Activated CD4-positive, alpha-beta T cell treated with anti-CD3 and anti-CD28 coated beads, Interleukin-2, amount 50 U/mL, for 4 hours (primary cell): ENCODE results near the gene ARHGAP22.

Source experiments
- DNase-seq, 2 experiments: peaks; one replicate each; pipeline ENCODE4 v3.0.0-alpha.2; 2020

ARHGAP22 gene

DNA sequence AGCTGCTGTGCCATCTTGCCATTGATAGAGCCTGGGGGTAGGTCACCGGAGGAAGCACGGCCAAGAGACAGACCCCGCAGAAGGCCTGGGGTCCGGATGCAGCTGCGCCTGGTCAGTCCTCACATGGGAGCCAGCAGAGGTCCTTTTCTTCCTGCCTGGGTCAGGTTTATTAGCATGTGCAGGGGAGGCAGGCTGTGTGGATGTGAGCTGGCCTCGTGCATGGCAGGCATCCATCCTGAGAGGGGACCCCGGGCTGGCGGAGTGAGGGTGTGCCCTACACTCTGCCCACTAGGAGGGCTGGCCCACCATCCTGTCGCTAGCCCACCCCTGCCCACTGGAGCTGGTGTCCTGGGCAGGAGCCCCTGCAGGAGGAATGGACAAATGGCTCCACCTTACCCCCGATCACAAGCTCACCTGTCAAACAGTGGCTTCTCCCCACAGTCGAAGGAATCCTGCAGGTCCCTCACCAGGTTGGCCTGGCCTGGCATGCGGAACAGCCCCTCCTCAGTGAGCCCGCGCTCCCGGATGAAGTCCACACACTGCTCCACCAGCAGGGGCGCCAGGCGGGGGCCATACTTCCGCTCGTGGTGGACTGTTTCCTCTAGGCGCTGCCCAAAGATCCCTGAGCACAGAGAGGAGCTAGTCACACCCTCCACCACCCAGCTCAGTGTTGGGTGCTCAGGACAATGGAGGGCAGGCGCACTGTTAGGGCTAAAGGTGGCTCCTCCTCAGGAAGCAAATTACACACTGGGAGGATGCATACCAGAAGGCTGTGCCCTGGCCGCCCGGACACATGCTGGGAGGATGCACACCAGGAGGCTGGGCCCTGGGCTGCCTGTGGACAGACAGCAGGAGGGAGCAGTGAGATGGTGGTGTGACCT is 145.4 kb downstream of the ARHGAP22 start:
- DNase-seq = no peak

DNA sequence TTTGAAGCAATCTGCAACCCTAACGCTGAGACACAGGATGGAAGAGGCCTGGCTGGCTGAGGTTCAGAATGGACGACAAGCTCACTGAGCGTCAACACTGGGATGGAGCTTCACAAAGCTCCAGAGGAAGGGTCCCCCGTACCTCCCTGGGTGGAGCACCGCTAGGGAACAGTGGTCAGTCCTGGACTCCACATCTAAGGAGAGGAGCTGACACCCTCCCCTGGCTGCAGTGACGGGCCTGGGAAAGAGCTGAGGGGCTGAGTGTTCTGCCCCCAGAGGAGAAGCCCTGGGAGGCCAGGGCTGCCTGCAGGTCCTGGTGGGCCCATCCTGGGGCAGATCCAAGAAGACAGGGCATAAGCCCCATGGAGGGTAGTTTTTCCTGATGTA is 146.2 kb downstream of the ARHGAP22 start:
- no peak for DNase-seq

DNA sequence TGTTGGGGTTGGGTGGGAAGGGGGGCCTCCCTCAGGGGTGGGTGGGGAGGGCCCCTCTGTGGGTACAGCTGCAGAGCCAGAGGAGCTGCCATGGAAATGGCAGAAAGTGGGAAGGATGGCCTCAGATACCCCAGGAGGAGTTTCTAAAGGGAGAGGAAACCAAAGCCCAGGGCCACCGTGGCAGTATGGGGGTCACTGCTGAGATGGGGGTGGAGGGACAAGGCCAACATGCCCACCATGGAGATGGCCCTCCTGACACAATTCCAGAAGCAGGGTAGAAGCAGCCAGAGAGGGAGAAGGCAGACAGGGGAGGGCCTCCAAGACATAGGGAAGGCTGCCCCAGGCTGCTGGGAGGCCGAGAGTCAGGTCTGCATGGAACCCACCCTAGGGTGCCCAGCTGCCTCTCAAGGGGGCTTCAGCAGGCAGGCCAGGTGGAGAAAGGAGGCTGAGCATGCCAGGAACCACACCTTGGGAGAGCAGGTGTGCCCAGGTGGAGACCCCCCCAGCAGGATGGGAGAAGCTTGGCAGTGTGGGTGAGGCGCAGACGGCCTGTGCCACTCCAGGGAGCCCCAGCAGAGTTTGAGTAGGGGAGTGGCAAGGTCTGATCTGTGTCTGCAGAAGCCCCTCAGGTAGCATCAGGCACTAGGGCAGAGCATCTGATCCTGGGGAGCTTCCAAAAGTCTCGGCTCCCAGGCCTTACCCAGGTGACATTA is 146.8 kb downstream of the ARHGAP22 start:
- DNase-seq = no peak

DNA sequence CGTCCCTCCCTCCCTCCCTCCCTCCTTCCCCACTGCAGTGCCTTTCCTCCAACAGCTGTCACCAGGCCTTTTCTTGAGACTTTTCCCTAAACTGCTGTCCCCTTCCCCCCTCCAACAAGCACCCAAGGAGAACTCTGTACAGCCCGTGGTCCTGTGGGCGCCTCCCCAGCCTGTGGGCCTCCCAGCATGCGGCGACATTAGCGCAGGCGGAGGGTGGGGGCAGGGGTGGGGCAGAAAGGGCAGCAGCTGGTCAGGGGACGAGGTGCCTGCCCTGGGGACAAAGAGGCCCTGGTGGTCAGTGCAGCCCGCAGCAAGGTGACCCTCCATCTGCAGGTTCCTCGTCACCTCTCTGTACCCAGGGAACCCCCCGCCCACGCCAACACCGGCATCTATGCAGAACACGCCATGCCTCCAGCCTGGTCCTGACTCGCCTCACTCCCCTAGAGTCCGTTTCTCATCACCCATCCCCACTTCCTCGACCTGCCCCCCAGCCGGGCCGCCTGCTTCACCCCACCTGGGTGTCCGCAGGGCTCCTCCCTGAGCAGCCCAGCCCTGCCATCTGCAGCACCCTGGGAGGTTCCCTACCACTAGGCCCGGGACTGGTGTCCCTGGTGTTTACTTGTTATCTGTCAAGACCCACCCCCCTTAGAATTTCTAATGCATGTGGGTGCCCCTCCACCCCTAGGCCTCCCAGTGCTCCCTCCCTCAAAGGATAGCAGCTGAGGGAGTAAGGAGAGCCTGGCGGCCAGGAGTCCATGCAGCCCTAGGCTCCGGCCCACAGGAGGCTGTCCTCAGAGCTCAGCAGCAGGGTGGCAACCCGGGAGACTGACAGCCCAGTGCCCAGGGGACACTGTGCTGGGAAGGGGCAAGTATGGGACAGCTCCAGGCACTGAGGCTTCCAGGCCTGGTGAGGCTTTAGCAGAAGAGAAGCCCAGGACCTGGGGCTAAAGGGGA is 147.8 kb downstream of the ARHGAP22 start:
- no peak for DNase-seq

DNA sequence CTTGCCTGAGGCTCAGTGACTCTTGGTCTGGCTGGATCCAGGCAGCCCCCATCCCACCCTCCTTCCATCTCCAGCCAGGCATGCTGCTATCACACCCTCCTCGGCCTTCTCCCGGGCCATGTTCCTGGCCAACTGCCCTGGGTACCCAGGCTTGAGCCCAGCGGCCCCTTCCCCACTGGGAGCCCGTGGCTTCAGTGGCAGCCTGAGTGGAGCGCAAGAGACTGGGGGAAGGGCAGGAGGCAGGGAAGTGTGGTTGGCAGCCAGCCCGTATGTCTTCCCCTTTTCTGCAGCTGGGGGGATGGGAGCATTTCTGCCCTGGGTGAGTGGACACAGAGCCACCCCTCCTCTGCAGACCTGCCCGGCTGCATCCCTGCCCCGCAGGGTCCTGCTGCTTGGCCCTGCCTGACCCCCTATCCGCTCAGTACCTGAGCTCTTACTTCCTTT is 148.5 kb downstream of the ARHGAP22 start:
- no peak for DNase-seq

DNA sequence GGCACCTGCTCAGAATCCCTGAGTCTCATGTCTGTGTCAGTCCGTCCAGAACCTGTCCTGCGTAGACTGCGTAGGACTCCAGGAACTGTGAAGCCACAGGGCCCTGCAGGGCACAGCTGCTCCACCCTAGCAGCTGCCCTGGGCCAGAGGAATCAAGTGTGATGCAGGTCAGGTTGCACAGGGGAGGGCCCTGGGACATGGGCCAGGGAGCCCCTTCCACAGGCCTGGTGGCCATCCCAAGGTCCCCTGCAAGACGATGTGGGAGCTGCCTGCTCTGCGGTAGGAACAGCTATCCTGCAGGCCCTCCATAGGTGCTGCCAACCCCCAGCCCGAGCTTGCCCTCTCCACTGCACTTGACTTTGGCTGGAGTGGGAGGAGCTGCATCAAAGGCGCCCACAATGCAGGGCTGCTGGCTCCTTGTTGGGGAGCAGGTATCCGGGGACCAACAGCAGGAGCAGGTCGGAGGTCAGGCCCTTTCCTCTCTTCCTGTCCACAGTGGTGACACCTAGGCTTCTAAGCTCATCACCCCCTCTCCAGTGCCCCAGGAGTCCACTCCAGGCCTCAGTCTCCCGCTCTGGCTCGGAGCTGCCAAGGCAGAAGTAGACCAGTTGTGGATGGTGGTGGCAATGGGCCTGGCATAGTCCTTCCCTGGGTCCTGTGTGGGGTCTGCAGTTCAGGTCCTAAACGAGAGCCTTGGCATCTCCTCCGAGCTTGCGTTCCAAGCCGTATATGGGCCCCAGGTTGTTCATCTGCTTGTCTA is 149.3 kb downstream of the ARHGAP22 start:
- no peak for DNase-seq

DNA sequence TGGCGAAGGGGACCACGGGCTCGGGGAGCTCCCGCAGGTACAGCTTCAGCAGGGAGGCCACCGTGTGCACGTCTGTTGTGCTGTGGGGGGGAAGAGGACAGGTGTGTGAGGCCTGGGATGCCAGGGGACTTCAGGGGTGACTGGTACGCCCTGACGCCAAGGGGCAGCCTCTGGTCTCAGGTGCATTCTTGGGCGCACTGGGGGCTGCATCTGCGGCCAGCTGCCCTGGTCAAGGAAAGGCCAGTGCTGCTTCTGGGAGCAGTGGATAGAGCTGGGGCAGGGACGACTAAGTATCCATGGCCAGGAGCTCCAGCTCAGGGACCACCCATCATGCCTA is 149.8 kb downstream of the ARHGAP22 start:
- DNase-seq = no peak

DNA sequence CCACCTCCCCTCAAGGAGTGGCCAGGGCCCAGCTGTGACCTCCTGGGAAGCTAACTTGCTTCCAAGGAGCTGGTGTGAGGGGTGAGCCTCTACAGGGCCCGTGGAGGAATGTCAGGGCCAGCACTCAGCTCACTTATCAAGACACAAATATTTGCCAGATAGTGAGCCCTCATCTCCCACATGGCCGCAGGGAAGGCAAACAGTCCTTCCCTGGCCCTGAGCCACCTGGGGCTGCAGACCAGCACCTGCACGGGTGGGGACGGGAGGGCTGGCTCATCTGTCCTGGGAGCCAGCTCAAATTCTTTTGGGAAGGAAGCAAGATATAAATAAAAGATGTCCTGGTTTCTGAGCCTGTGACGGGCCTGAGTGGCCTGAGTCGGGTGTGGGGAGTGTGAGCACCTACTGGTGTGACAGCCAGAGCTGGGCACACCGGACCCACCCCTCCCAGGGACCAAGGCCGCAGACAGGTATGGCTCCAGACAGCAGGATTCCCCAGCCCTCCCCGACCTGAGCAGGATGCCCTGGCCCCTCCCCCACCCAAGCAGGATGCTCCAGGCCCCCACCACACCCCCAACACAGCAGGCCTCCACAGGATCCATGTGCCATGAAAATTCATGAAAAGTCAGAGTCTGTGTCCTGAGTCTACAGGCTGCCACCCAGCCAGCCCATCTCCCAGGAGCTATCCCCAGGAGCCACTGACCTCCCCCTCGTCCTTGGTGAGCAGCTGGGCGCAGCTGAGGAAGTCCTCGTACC is 150.4 kb downstream of the ARHGAP22 start:
- DNase-seq = no peak

DNA sequence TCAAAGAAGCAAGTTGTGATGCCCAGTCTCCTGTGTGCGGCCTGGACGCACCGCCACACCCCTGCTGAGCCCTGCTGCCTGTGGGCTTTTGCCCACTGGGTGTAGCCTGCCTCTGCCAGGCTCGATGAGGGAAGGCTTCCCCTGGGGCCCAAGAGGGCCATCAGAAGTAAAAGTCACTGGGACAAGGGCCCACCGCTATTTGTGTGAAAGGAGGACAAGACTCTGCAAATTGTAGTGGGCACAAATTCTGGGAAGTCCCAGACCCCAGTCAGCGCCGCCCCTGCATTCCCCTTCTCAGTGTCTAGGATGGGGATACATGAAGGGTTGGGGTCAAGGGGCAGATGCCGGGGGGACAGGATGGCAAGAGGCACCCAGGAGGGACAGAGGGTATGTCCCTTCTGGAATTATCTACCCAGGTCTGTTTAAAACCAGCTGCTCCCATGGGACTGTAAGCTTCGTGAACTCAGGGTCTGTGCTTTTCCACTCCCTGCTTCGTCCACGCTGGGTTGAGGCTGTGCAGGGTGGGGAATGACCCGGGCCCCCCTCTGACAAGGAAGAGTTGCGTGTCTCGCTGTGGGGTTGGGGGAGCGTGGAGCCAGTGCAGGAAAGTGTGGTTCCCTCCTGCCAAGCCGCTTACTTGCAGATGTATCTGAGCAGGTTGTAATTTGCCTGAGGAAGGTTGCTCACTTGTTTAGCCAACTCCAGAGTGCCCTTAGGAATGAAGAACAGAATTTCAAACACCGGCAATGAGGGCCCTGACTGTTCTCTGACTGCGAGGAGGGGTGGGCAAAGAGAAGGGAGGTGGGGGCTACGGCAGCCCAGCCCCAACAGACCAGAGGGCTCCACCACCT is 151.2 kb downstream of the ARHGAP22 start:
- DNase-seq = no peak

DNA sequence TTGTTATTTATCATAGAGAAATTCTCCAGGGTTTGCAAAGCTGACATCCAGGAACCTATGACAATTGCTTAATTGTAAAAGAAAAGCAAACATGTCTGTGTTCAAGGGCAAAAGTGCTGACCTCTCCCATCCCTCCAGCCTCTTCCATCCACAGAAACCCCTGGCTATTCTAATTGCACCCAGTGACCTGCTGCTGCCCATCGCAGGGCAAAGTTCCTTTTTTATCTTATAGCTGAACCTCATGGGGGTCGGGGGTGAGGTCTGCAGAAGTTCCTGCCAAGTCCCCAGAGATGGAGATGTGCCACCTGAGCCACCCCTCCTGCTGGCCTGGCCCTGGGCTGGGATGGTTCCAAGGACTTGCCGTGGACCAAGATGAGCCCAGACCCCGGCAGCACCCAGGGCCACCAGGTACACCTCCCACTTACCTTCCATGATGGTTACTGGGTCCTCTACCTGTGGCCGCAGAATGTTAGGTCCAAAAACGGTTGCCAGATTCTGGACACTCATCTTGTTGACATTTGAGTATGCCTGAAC is 151.9 kb downstream of the ARHGAP22 start:
- no peak for DNase-seq

DNA sequence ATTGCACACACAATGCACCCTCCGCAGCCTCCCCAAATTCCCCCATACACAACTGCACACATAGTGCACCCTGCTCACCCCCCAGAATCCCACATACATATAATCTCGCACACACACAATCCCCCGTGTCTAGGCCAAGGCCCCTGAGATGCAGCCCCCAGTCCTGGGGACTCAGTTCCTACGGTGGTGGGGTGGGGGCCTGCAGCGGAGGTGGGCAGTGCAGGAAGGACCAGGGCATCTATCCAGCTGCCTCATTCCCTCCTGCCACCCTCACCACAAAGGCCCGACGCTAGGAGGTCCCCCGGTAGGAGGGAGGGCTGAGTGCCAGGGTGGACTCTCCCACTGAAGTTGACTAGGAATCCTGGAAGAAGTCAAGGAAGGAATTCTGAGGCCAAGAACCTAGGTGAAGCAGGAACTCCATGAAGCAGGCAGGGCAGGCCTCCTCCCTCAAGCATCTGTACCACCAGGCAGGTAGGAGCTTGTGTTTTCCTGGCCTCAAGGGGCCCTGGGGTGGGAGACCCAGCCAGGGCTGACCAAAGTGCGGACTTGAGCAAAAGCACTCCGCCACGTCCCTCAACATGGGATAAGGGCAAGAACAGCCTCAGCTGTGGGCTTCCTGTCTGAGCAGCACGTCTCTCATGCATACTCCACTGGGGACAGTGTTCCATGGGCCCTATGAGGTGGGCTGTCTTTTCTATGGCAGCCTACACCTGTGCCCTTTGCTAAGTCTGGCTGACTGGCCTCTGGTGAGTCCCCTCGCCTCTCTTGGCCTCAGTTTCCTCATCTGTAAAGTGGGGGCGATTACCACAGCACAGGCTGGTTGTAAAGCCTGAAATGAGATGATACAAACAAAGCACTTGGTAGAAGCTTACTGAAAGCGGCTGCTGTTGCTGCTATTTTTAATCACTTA is 152.6 kb downstream of the ARHGAP22 start:
- DNase-seq = no peak

DNA sequence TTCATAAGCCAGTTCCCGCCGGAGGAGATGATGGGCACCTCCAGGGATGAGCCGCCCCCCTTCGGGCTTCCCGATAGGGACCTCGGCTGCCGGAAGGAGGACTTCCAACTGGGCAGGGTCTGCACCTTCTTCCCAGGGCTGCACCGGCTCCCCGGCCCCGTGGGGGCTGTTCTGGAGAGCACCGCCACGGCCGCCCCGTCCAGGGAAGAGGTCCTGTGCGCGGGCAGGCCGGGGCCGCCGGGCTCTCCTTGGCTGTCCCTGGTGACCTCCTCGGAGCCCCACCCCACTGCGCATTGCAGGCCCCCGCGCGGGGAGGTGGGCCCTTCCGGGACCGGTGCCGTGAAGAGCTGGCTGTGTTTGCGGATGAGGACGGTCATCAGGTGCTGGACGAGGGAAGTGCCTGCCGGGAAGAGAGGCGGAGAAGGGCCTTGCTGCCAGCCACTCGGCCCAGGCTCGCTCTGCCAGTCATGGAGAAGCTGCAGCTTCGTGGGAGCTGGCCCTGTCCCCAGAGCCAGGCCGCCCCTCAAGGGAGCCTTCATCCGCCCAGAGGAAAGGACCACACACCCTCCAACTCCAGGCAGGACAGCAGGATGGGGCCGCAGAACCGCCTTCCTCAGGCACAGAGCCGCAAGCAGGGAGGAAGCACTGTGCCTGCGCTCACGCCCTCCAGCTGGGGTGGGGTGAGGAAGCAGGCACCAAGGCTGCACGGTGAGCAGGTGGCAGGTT is 154.0 kb downstream of the ARHGAP22 start:
- DNase-seq = no peak

DNA sequence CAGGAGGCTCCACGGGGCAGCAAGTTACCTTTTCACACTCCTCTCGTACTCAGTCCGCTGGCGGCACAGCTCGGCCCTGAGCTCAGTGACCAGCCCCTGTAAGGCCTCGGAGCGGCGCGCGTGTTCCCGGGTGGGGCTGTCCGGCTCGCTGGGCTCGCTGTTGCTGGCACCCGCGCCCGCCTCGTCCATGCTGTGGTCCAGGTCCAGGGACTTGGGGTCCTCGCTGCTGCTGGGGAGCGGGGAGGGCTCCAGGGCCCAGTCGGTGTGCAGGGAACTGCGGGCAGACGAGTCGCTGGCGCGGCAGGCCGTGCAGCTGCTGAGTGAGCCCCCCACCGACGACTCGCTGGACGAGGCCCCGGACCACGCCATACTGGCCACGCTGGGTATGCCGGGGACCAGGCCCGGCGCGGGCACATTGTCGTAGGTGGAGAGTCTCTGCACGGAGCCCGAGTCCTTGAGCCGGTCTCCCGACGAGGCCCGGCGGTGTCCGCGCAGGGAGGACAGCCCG is 154.6 kb downstream of the ARHGAP22 start:
- DNase-seq = no peak

DNA sequence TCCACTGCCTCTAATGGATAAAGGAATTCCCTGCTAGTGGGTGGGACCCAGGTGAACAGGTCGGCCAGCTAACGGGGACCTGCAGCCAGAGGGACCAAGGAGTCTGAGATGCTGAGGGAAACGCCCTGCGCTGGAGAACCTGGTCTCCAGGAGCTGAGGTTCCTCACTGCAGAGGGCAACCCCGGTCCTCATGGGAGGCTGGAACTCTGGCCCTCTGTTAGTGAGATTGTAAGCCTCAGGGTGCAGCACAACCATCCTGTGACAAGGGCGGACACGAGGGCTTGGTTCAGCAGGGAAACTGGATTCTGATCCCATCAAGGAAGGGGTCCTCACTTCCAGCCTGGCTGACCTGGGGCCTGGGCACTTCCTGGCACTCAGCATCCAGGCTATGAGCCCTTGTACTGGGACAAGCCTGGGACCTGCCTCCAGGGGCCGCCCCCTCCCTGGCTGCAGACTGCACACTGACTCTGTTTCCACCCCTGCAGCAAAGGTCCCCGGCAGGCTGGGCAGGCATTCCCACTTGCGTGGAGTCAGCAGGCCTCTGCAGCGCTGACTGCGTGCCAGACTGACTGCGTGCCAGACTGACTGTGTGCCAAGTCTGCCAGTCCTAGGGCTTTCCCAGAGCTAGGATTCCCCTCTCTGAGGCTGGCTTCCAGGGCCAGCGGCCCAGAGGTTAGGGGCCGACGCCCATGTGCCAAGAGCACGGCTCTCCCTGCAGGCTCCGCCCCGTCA is 155.2 kb downstream of the ARHGAP22 start:
- DNase-seq = no peak

DNA sequence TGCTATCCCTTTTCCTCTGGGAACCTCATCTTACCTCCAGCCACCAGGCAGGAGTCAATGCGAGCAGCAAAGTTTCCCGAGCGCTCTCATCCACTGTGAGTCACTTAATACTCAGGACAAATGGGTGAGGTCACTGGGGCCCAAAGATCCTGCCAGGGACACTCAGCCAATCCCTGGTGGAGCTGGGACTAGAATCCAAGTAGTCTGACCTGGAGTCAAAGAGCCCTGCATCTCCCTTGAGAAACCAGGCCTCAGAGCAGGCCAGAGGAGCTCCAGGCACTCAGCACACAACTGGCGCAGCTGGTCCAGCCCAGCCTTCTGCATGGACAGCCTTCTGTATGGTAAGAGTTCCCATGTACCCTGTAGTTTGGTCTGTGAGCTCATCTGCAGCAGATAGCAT is 156.1 kb downstream of the ARHGAP22 start:
- no peak for DNase-seq

DNA sequence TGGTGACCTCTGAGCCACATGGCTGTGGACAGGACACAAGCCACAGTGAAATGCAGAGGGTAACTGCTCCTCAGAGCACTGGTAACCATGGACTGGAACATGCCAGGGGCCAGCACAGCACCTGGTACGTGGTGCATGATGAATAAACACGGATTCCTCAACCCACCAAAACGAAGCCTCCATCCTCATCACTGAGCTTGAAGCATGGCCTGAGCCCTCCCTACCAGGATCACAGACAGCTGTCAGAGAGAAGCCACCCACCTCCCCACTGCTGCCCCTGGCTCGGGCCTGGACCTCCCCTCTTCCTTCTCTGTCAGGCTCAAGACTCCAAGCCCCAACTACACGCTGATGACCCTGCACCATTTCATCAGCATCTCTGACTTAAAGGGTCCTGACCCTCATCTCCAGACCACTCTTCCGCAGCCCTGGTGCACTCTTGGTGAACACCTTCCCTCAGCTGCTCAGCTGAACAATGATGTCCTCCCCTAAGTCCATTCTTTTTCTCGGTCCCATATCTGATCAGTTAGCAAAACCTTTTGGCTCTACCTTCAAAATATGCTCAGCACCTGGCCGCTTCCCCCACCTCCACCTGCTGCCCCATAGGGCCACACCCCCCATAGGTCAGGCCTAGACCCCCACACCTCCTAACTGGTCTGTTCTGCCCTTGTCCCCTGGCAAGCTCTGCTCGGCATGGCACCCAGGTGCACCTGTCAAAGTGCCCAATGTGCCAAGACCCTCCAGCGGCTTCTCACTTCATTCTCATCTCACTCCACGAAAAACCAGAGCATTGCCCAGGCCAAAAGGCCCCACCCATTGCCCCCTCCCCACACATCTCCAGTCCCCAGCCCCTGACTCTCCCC is 157.3 kb downstream of the ARHGAP22 start:
- DNase-seq = no peak

DNA sequence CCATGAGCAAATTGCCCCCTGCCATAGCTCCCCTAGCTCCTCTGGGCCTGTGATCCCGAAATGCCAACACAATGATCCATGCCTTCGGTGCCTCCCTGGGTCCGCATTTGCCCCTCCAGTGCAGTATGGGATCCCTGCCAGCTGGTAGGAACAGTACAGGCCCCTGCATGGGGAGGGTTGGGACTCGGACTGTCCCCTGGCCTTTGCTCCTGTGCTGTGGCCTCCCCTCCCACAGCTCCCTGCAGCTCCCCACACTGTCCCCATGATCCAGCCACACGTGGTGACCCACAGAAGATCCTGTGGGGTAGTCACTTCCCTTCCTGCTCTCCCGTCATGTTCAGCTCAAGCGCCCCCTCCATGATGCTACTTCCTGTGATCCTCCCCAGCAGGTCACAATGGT is 158.1 kb downstream of the ARHGAP22 start:
- no peak for DNase-seq
